A673 (cell line): ENCODE measurements around the gene TRPV5.

ENCODE experiments used
- EZH2 ChIP-seq: fragments of 200-600 bp; sonication (generic); IDR thresholded peaks from 2 replicates; pipeline ENCODE4 v1.6.1; 2017; ENCODE audit warnings: borderline replicate concordance, low read depth, mild to moderate bottlenecking, mixed read lengths, antibody characterized with exemption, low read length; ENCODE audit not compliant: poor library complexity, severe bottlenecking
- TF ChIP-seq, protein P1 (sequence below): fragments of 300-800, 200-600 bp; sonication (generic); conservative IDR thresholded peaks from 2 replicates; pipeline ENCODE4 v1.5.1; 2017; ENCODE audit warnings: low read depth, mild to moderate bottlenecking, antibody characterized with exemption, low read length, moderate library complexity, mixed read lengths

DNA sequence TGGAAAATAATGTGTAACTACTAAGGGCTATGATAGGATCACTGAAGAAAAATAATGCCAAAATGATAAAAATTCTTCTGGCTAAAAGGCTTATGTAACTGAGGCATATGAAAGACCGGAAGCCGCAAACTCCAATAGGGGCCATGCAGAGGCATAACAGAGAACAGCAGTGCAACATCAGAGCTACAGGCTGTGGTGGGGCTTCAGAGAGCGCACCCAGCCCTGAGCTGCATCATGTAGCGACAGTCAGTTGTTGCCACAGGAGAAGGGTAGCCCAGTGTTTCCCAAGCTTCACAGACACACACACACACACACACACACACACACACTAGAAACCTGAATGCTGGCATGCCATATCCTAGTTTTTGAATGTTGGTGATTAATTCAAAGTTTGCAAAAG, 15.1 kb upstream of the TRPV5 start:
- TF ChIP-seq, protein P1, sequence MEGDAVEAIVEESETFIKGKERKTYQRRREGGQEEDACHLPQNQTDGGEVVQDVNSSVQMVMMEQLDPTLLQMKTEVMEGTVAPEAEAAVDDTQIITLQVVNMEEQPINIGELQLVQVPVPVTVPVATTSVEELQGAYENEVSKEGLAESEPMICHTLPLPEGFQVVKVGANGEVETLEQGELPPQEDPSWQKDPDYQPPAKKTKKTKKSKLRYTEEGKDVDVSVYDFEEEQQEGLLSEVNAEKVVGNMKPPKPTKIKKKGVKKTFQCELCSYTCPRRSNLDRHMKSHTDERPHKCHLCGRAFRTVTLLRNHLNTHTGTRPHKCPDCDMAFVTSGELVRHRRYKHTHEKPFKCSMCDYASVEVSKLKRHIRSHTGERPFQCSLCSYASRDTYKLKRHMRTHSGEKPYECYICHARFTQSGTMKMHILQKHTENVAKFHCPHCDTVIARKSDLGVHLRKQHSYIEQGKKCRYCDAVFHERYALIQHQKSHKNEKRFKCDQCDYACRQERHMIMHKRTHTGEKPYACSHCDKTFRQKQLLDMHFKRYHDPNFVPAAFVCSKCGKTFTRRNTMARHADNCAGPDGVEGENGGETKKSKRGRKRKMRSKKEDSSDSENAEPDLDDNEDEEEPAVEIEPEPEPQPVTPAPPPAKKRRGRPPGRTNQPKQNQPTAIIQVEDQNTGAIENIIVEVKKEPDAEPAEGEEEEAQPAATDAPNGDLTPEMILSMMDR, result no peak
- no peak for TF ChIP-seq EZH2
